Vagina (tissue), 2 donors: Measurements from ENCODE around the gene AKAP10.
A peak's percentile ranks its signal among the peaks of the same experiment; 100 is the strongest.

Source experiments
- POLR2AphosphoS5 ChIP-seq, 2 donors: sonication (generic); formaldehyde crosslinking; IDR thresholded peaks; one replicate each; pipeline ENCODE4 v1.9.0; 2017; ENCODE audit warnings: antibody characterized with exemption in 2 of 2, mild to moderate bottlenecking in 2 of 2, low read depth in 1 of 2; ENCODE audit not compliant: insufficient read depth in 1 of 2
- TF ChIP-seq, protein P1 (sequence below), 3 experiments: fragments of 450-650 bp in 2 of 3; fragments of 200-600 bp in 1 of 3; sonication (generic) in 1 of 3; IDR thresholded peaks; one replicate each; pipeline ENCODE4 v1.5.1; 2017 to 2019; ENCODE audit warnings: antibody characterized with exemption in 3 of 3, mild to moderate bottlenecking in 2 of 3, moderate library complexity in 2 of 3

DNA sequence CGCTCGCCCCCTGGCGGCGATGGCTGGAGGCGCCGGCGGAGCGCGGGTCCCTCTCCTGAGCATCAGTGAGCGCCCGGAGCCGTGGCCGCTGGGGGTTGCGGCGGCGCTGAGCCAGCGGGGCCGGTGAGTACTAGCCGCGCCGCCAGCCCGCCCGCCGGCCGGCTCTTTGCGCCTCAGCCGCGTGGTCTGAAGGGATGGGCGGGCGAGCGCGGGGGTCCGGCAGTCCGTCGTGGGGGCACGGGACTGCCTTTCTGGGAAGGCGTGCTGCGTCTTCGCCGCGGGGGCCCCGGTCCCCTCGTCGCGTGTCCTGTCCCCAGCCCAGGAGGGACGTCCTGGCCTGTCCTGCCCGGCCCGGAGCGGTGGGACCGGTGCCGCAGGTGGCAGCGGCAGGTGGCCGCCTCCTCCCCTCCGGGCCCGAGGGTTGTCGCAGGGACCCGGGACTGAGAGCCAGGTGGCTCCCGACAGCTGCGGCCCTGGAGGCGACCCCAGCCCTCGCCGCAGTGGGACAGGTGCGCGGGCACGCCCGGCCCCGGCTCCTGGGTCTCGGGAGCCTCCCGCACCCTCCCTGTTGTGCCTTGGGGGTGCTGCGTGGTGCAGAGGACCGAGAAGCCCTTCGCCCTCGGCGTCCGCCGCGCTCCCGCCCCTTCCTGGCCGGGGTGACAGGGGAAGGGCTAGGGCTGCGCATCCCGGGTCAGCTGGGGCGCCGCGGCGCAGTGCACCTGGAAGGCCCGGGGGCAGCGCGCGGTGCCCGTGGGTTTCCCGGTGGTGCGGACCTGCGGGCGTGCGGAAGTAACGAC is 31.9 kb upstream of the AKAP10 start, which contains the start of gene SPECC1:
- TF ChIP-seq, protein P1, sequence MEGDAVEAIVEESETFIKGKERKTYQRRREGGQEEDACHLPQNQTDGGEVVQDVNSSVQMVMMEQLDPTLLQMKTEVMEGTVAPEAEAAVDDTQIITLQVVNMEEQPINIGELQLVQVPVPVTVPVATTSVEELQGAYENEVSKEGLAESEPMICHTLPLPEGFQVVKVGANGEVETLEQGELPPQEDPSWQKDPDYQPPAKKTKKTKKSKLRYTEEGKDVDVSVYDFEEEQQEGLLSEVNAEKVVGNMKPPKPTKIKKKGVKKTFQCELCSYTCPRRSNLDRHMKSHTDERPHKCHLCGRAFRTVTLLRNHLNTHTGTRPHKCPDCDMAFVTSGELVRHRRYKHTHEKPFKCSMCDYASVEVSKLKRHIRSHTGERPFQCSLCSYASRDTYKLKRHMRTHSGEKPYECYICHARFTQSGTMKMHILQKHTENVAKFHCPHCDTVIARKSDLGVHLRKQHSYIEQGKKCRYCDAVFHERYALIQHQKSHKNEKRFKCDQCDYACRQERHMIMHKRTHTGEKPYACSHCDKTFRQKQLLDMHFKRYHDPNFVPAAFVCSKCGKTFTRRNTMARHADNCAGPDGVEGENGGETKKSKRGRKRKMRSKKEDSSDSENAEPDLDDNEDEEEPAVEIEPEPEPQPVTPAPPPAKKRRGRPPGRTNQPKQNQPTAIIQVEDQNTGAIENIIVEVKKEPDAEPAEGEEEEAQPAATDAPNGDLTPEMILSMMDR (IDR thresholded peaks at IDR 0.05) = peak; percentile 75 to 96 (median 86)
- peak in 1 of 2 donors; percentile 34 for TF ChIP-seq POLR2AphosphoS5 (IDR thresholded peaks at IDR 0.05; ENCODE audit: insufficient read depth in 1 of 2, low read depth in 1 of 2)
